HepG2 (cell line): ENCODE measurements around the gene DNAJA3. TPM values are rescaled to one million over a fixed set of nuclear protein-coding genes. Genes with fewer than 3 reads are reported as not detected.
A peak's percentile ranks its signal among the peaks of the same experiment; 100 is the strongest.

Source experiments
- AKNA ChIP-seq: sonication (generic); formaldehyde crosslinking; IDR thresholded peaks from 2 replicates; pipeline ENCODE4 v1.4.0; 2020; ENCODE audit warnings: missing genetic modification reagents, borderline replicate concordance
- CREB1 ChIP-seq, 2 experiments: fragments of 450-650 bp in 1 of 2; IDR thresholded peaks; 2 replicates each; pipeline ENCODE4 v1.6.1; 2016 to 2017; ENCODE audit warnings: control low read depth in 1 of 2, mild to moderate bottlenecking in 1 of 2, missing compliant biosample characterization in 1 of 2, missing genetic modification characterization in 1 of 2
- DNMT3B ChIP-seq: conservative IDR thresholded peaks from 2 replicates; pipeline ENCODE4 v1.6.1; 2016; ENCODE audit warnings: missing biosample characterization, control low read depth
- HOMEZ ChIP-seq: IDR thresholded peaks from 2 replicates; pipeline ENCODE4 v1.6.1; 2016; ENCODE audit warnings: low read depth
- KAT2B ChIP-seq: fragments of 150-350 bp; IDR thresholded peaks from 2 replicates; pipeline ENCODE4 v1.6.1; 2014; ENCODE audit warnings: low read depth, low read length, borderline replicate concordance
- KDM5B ChIP-seq: sonication (generic); formaldehyde crosslinking; IDR thresholded peaks from 2 replicates; pipeline ENCODE4 v1.4.0; 2020; ENCODE audit warnings: missing genetic modification reagents, mild to moderate bottlenecking, borderline replicate concordance
- KLF16 ChIP-seq, 2 experiments: sonication (generic) in 1 of 2; formaldehyde crosslinking in 1 of 2; IDR thresholded peaks; 2 replicates each; pipeline versions ENCODE4 v1.6.1 to v1.8.0; 2016 to 2023; ENCODE audit warnings: missing genetic modification reagents in 2 of 2, missing compliant biosample characterization in 1 of 2
- MED8 ChIP-seq: sonication (generic); formaldehyde crosslinking; IDR thresholded peaks from 2 replicates; pipeline ENCODE4 v1.8.1; 2023; ENCODE audit warnings: mild to moderate bottlenecking, missing genetic modification reagents; ENCODE audit not compliant: insufficient replicate concordance
- NRL ChIP-seq: sonication (generic); formaldehyde crosslinking; IDR thresholded peaks from 2 replicates; pipeline ENCODE4 v1.5.0; 2020; ENCODE audit warnings: missing genetic modification reagents, mild to moderate bottlenecking, moderate library complexity, borderline replicate concordance
- RAD21 ChIP-seq: fragments of 450-650 bp; formaldehyde crosslinking; IDR thresholded peaks from 2 replicates; pipeline ENCODE4 v1.5.0; 2020; ENCODE audit warnings: mild to moderate bottlenecking
- SYNCRIP ChIP-seq: fragments of 200-400 bp; formaldehyde crosslinking; IDR thresholded peaks from 2 replicates; pipeline ENCODE4 v1.6.1; 2018; ENCODE audit warnings: mild to moderate bottlenecking, low read depth, low read length; ENCODE audit not compliant: insufficient read depth
- XBP1 ChIP-seq: sonication (generic); formaldehyde crosslinking; IDR thresholded peaks from 2 replicates; pipeline ENCODE4 v1.5.0; 2020; ENCODE audit warnings: missing genetic modification reagents
- ZNF124 ChIP-seq: sonication (generic); formaldehyde crosslinking; IDR thresholded peaks from 2 replicates; pipeline ENCODE4 v1.4.0; 2020; ENCODE audit warnings: missing genetic modification reagents
- ZNF460 ChIP-seq: sonication (generic); formaldehyde crosslinking; IDR thresholded peaks from 2 replicates; pipeline ENCODE4 v1.5.1; 2020; ENCODE audit warnings: missing genetic modification reagents, mild to moderate bottlenecking, borderline replicate concordance
- ZNF468 ChIP-seq: sonication (generic); formaldehyde crosslinking; IDR thresholded peaks from 2 replicates; pipeline ENCODE4 v1.8.0; 2022; ENCODE audit warnings: mild to moderate bottlenecking, moderate library complexity, missing genetic modification reagents
- ZNF772 ChIP-seq: sonication (generic); formaldehyde crosslinking; IDR thresholded peaks from 2 replicates; pipeline ENCODE4 v1.5.0; 2020; ENCODE audit warnings: mild to moderate bottlenecking, missing genetic modification reagents
- ZSCAN29 ChIP-seq: sonication (generic); formaldehyde crosslinking; conservative IDR thresholded peaks from 2 replicates; pipeline ENCODE4 v1.4.0; 2020; ENCODE audit warnings: mild to moderate bottlenecking, missing genetic modification reagents
- polyA plus RNA-seq, 8 experiments: library from polyadenylated mRNA; depleted of rRNA in 3 of 8; stranded (reverse) in 7 of 8; unstranded in 1 of 8; fragments of >200 nt; fragmentation: Illumina TruSeq in 4 of 8; extraction: Trizol in 4 of 8; gene quantifications; 2 replicates each; pipeline versions ENCODE4 v1.2.1 to v1.2.3, GENCODE V29; 2011 to 2016; ENCODE audit warnings: low read depth in 4 of 8, missing spikeins in 1 of 8, mixed read lengths in 1 of 8; ENCODE audit not compliant: insufficient read depth in 1 of 8
- total RNA-seq, 5 experiments: library from RNA; depleted of rRNA; stranded (reverse); fragments of >200 nt; fragmentation: Illumina TruSeq; extraction: Trizol; gene quantifications; 2 replicates each; pipeline ENCODE4 v1.2.3, GENCODE V29; 2016; ENCODE audit warnings: low read depth in 1 of 5
- TF ChIP-seq, protein P1 (sequence below): IDR thresholded peaks from 2 replicates; pipeline ENCODE4 v1.6.1; 2018; ENCODE audit warnings: missing genetic modification reagents
- TF ChIP-seq, protein P2 (sequence below): conservative IDR thresholded peaks from 2 replicates; pipeline ENCODE4 v1.6.1; 2018; ENCODE audit warnings: missing genetic modification reagents

DNAJA3 gene
- total and polyA plus RNA-seq, 2 of the 13 experiments (the other 11 are each of a cell fraction or from before 2014, with no cell fraction given) = 77.0 to 83.3 TPM

- TF ChIP-seq XBP1 = no peak
- no peak for TF ChIP-seq SYNCRIP
- TF ChIP-seq MED8 (CRISPR knock-in tag) = peak; percentile 21
- TF ChIP-seq ZNF468 (CRISPR knock-in tag) = no peak
- no peak; the same call in 1 of the 2 replicates for TF ChIP-seq HOMEZ (CRISPR knock-in tag)
- peak; percentile 94 for TF ChIP-seq KDM5B (CRISPR knock-in tag)
- TF ChIP-seq NRL (CRISPR knock-in tag) = peak; percentile 90
- no peak; the same call in 1 of the 2 replicates for TF ChIP-seq DNMT3B (CRISPR knock-in tag)
- TF ChIP-seq RAD21 (CRISPR knock-in tag) = peak; percentile 74
- 0 out of 2 replicates have a peak, but pooled peaks have one; percentile 26 for TF ChIP-seq ZSCAN29 (CRISPR knock-in tag)
- peak in 1 of 2 experiments; percentile 86; a peak in 2 of 4 replicates for TF ChIP-seq KLF16 (CRISPR knock-in tag; IDR thresholded peaks at IDR 0.05)
- TF ChIP-seq, protein P1, sequence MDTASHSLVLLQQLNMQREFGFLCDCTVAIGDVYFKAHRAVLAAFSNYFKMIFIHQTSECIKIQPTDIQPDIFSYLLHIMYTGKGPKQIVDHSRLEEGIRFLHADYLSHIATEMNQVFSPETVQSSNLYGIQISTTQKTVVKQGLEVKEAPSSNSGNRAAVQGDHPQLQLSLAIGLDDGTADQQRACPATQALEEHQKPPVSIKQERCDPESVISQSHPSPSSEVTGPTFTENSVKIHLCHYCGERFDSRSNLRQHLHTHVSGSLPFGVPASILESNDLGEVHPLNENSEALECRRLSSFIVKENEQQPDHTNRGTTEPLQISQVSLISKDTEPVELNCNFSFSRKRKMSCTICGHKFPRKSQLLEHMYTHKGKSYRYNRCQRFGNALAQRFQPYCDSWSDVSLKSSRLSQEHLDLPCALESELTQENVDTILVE (CRISPR knock-in tag) = 0 out of 2 replicates have a peak, but pooled peaks have one; percentile 39
- TF ChIP-seq ZNF772 (CRISPR knock-in tag) = peak; percentile 58; the same call in 1 of the 2 replicates
- peak; percentile 88; the same call in 1 of the 2 replicates for TF ChIP-seq ZNF124 (CRISPR knock-in tag)
- peak; percentile 74 for TF ChIP-seq CREB1 (IDR thresholded peaks at IDR 0.05)
- no peak for TF ChIP-seq CREB1 (CRISPR knock-in tag; IDR thresholded peaks at IDR 0.05)
- TF ChIP-seq ZNF460 (CRISPR knock-in tag) = no peak
- TF ChIP-seq, protein P2, sequence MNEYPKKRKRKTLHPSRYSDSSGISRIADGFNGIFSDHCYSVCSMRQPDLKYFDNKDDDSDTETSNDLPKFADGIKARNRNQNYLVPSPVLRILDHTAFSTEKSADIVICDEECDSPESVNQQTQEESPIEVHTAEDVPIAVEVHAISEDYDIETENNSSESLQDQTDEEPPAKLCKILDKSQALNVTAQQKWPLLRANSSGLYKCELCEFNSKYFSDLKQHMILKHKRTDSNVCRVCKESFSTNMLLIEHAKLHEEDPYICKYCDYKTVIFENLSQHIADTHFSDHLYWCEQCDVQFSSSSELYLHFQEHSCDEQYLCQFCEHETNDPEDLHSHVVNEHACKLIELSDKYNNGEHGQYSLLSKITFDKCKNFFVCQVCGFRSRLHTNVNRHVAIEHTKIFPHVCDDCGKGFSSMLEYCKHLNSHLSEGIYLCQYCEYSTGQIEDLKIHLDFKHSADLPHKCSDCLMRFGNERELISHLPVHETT = no peak
- no peak for TF ChIP-seq KAT2B
- TF ChIP-seq AKNA = no peak
Observed at GRCh38 chr16:4475880-4476788, 50.5 kb downstream of the DNAJA3 start, which contains the start of gene HMOX2 (continued).
